ENCODE measurements around the gene NDUFA8. TPM values are rescaled to one million over a fixed set of nuclear protein-coding genes. Genes with fewer than 3 reads are reported as not detected.

Gene NDUFA8
- polyA plus RNA-seq, 1 of the 3 experiments (the other 2 are of a cell fraction): 116 TPM

DNA sequence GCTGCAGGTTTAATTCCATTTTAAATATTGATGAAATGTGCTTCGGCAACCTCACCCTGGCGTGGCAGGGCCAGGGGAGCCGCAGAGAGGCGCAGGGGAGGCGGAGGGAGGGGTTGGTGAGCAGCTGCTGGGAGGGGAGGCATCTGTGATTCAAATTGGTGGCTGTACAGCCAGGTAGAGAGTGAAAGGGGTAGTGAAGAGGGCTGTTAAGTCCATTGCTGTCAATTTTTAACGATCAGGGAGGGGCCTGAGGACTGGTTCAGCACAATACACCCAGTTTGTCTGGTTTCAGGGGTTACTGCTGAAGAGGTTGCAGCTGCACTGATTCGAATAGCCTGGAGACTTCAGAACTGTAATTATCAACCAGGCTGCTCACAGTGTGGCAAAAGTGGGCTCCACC lies 37.8 kb upstream of the NDUFA8 start:
- ChIA-PET POLR2A (no interaction called here), CTCF (interaction anchor here (0.7 to 1.2 kb wide), 2 partner anchors 38 to 74 kb away, joined by 3 read pairs; no protein-coding TSS in a partner anchor)
- no peaks in the 10 kb centered on the region for H3K9me2 ChIP-seq
- H3K9me3 ChIP-seq: no peaks in the 10 kb centered on the region
- no peak overlapping the region for H3K27ac ChIP-seq (ENCODE audit: low read depth in 2 of 2, low read length in 1 of 2)
- H3K79me2 ChIP-seq (ENCODE audit: insufficient read depth): no peaks in the 10 kb centered on the region
- no peak overlapping the region for H2AFZ ChIP-seq (ENCODE audit: low read depth)
- no peaks in the 10 kb centered on the region; a peak in 1 of 4 replicates for H3K4me1 ChIP-seq (ENCODE audit: control insufficient read depth in 1 of 2, insufficient read depth in 2 of 2, low read depth in 1 of 2, low read length in 1 of 2)
- peaks cover 4% of the 10 kb centered on the region; the same call in 1 of the 2 replicates for H3K27me3 ChIP-seq (ENCODE audit: insufficient read depth)
- H3K9ac ChIP-seq: no peak overlapping the region
- TF ChIP-seq, protein P1, sequence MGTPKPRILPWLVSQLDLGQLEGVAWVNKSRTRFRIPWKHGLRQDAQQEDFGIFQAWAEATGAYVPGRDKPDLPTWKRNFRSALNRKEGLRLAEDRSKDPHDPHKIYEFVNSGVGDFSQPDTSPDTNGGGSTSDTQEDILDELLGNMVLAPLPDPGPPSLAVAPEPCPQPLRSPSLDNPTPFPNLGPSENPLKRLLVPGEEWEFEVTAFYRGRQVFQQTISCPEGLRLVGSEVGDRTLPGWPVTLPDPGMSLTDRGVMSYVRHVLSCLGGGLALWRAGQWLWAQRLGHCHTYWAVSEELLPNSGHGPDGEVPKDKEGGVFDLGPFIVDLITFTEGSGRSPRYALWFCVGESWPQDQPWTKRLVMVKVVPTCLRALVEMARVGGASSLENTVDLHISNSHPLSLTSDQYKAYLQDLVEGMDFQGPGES (IDR thresholded peaks at IDR 0.05; ENCODE audit: low read depth, low read length): no peak
- no peak for TF ChIP-seq GATA2 (CRISPR knock-in tag; IDR thresholded peaks at IDR 0.05)
- TF ChIP-seq, protein P2, sequence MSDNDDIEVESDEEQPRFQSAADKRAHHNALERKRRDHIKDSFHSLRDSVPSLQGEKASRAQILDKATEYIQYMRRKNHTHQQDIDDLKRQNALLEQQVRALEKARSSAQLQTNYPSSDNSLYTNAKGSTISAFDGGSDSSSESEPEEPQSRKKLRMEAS (IDR thresholded peaks at IDR 0.05; ENCODE audit: low read depth): no peak
- no peak for TF ChIP-seq EP300 (IDR thresholded peaks at IDR 0.05; ENCODE audit: borderline replicate concordance in 1 of 2, low read depth in 1 of 2, low read length in 1 of 2)
- no peak for TF ChIP-seq JUND (IDR thresholded peaks at IDR 0.05)
- TF ChIP-seq, protein P3, sequence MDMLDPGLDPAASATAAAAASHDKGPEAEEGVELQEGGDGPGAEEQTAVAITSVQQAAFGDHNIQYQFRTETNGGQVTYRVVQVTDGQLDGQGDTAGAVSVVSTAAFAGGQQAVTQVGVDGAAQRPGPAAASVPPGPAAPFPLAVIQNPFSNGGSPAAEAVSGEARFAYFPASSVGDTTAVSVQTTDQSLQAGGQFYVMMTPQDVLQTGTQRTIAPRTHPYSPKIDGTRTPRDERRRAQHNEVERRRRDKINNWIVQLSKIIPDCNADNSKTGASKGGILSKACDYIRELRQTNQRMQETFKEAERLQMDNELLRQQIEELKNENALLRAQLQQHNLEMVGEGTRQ (IDR thresholded peaks at IDR 0.05; ENCODE audit: borderline replicate concordance, low read depth, low read length): no peak
- no peak for TF ChIP-seq MEF2A (IDR thresholded peaks at IDR 0.05; ENCODE audit: borderline replicate concordance, low read depth)
- no peak for TF ChIP-seq RFX5 (IDR thresholded peaks at IDR 0.05; ENCODE audit: low read length)
- TF ChIP-seq, protein P4, sequence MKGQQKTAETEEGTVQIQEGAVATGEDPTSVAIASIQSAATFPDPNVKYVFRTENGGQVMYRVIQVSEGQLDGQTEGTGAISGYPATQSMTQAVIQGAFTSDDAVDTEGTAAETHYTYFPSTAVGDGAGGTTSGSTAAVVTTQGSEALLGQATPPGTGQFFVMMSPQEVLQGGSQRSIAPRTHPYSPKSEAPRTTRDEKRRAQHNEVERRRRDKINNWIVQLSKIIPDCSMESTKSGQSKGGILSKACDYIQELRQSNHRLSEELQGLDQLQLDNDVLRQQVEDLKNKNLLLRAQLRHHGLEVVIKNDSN (IDR thresholded peaks at IDR 0.05; ENCODE audit: borderline replicate concordance, low read depth): no peak
- no peak for TF ChIP-seq NRF1 (IDR thresholded peaks at IDR 0.05; ENCODE audit: low read depth, low read length)
- no peak for TF ChIP-seq TAF1 (IDR thresholded peaks at IDR 0.05; ENCODE audit: borderline replicate concordance, low read depth, low read length)
- TF ChIP-seq MXI1 (IDR thresholded peaks at IDR 0.05; ENCODE audit: low read depth, low read length): no peak
- no peak for TF ChIP-seq CHD2 (IDR thresholded peaks at IDR 0.05; ENCODE audit: low read length, partially characterized antibody)
- no peak for TF ChIP-seq FOXM1 (IDR thresholded peaks at IDR 0.05; ENCODE audit: low read depth)
- no peak for TF ChIP-seq NFIC (IDR thresholded peaks at IDR 0.05; ENCODE audit: borderline replicate concordance)
- TF ChIP-seq GABPA (IDR thresholded peaks at IDR 0.05; ENCODE audit: low read depth): no peak
- no peak overlapping the region for H3K4me3 ChIP-seq (ENCODE audit: low read depth in 2 of 2, low read length in 1 of 2)
- H3K4me2 ChIP-seq: no peak overlapping the region
- H4K20me1 ChIP-seq (ENCODE audit: insufficient read depth): no peaks in the 10 kb centered on the region
- WGBS (ENCODE audit: low lambda C conversion rate): 53% methylated on average over 7 of the region's 7 CpGs
- H3K36me3 ChIP-seq (replicated peaks in 1 of 2; ENCODE audit: control insufficient read depth in 1 of 2, insufficient read depth in 2 of 2, low read length in 1 of 2): no peaks in the 10 kb centered on the region
- no peaks in the 10 kb centered on the region for H3F3A ChIP-seq (replicated peaks; ENCODE audit: insufficient read depth)
- no peak for DNase-seq

Measured in SK-N-SH (cell line).